Measurements from ENCODE around the gene LRIT2. TPM values are rescaled to one million over a fixed set of nuclear protein-coding genes. Genes with fewer than 3 reads are reported as not detected.

Gene LRIT2
- total RNA-seq, 1 experiment from 2014 or later: not detected

DNA sequence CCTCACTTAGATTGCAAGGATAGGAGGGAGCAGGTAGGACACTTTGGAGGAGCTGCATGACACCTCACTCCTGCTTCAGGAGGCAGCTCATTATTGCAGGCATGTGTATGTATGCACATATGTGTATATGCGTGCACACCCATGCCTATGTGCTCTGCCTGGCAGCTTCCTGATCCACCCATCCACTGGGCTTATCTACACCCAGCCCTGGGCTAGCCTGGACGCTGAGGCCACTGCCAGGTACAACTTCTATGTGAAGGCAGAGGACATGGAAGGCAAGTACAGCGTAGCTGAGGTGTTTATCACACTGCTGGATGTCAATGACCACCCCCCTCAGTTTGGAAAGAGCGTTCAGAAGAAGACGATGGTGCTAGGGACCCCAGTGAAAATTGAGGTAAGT lies 13.3 kb downstream of the LRIT2 start:
- no peak for DNase-seq
- intact Hi-C loops (cut with micrococcal nuclease): no loop called here
- TF ChIP-seq EZH2phosphoT487 (IDR thresholded peaks at IDR 0.05; ENCODE audit: borderline replicate concordance, low read length) (no peak), EZH2 (IDR thresholded peaks at IDR 0.05; ENCODE audit: low read length, unreplicated experiment) (no peak)
- TF ChIP-seq, protein P1, sequence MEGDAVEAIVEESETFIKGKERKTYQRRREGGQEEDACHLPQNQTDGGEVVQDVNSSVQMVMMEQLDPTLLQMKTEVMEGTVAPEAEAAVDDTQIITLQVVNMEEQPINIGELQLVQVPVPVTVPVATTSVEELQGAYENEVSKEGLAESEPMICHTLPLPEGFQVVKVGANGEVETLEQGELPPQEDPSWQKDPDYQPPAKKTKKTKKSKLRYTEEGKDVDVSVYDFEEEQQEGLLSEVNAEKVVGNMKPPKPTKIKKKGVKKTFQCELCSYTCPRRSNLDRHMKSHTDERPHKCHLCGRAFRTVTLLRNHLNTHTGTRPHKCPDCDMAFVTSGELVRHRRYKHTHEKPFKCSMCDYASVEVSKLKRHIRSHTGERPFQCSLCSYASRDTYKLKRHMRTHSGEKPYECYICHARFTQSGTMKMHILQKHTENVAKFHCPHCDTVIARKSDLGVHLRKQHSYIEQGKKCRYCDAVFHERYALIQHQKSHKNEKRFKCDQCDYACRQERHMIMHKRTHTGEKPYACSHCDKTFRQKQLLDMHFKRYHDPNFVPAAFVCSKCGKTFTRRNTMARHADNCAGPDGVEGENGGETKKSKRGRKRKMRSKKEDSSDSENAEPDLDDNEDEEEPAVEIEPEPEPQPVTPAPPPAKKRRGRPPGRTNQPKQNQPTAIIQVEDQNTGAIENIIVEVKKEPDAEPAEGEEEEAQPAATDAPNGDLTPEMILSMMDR (conservative IDR thresholded peaks at IDR 0.05; ENCODE audit: low read depth, low read length): no peak
- Histone ChIP-seq H4K20me1 (ENCODE audit: low read length) (no peaks in the 10 kb centered on the region), H3K27ac (ENCODE audit: low read length) (no peak overlapping the region), H2AFZ (ENCODE audit: low read length) (no peak overlapping the region), H3F3A (ENCODE audit: low read length, unreplicated experiment) (no peaks in the 10 kb centered on the region), H3K4me2 (ENCODE audit: low read length) (no peak overlapping the region), H3K4me1 (ENCODE audit: insufficient read depth, low read length) (no peaks in the 10 kb centered on the region), H3K9ac (ENCODE audit: low read length) (no peak overlapping the region), H3K9me2 (replicated peaks; ENCODE audit: low read length) (no peaks in the 10 kb centered on the region), H3K9me3 (ENCODE audit: low read length) (no peaks in the 10 kb centered on the region), H3K4me3 (ENCODE audit: low read length) (no peak overlapping the region), H3K36me3 (ENCODE audit: low read depth, low read length) (no peaks in the 10 kb centered on the region), H3K79me2 (ENCODE audit: low read length) (no peaks in the 10 kb centered on the region), H3K27me3 (ENCODE audit: low read length) (peaks cover 22% of the 10 kb centered on the region)
- ChIA-PET CTCF (no interaction called here), POLR2A (ENCODE audit: unreplicated experiment) (no interaction called here)
- no peak for ATAC-seq
- BruUV-seq (replicated peaks): no TSS peak

DNA sequence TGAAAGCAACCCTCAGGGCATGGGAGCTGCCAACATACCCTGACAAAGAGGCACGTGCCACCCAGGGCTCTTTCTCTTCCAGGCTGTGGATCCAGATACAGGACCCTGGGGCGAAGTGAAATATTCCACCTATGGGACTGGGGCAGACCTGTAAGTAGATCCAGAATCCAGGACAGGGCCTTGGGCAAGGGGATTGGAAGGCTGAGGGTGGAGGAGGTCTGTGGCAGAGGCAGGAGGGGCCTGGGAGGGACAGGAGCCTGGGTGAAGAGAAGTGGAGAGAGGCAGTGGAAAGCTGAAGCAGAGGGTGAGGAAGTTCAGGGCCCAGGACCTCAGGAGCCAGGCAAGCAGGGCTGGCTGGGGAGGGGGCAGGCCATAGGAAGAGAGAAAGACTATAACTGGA lies 13.8 kb downstream of the LRIT2 start:
- no peak overlapping the region for H3K9ac ChIP-seq (ENCODE audit: low read length)
- POLR2A ChIA-PET (ENCODE audit: unreplicated experiment): no interaction called here
- ATAC-seq (no peak), DNase-seq (no peak)
- no peak for TF ChIP-seq EZH2 (IDR thresholded peaks at IDR 0.05; ENCODE audit: low read length, unreplicated experiment)
- no peak for TF ChIP-seq EZH2phosphoT487 (IDR thresholded peaks at IDR 0.05; ENCODE audit: borderline replicate concordance, low read length)
- TF ChIP-seq, protein P1 (conservative IDR thresholded peaks at IDR 0.05; ENCODE audit: low read depth, low read length): no peak
- peaks cover 22% of the 10 kb centered on the region for H3K27me3 ChIP-seq (ENCODE audit: low read length)
- CTCF ChIA-PET: no interaction called here
- no peaks in the 10 kb centered on the region for H4K20me1 ChIP-seq (ENCODE audit: low read length)
- no peaks in the 10 kb centered on the region for H3K79me2 ChIP-seq (ENCODE audit: low read length)
- no peaks in the 10 kb centered on the region for H3K9me3 ChIP-seq (ENCODE audit: low read length)
- H3K4me2 ChIP-seq (ENCODE audit: low read length): no peak overlapping the region
- intact Hi-C loops (cut with micrococcal nuclease): no loop called here
- H3K36me3 ChIP-seq (ENCODE audit: low read depth, low read length): no peaks in the 10 kb centered on the region
- no peaks in the 10 kb centered on the region for H3F3A ChIP-seq (ENCODE audit: low read length, unreplicated experiment)
- no peaks in the 10 kb centered on the region for H3K9me2 ChIP-seq (replicated peaks; ENCODE audit: low read length)
- H2AFZ ChIP-seq (ENCODE audit: low read length): no peak overlapping the region
- no peaks in the 10 kb centered on the region for H3K4me1 ChIP-seq (ENCODE audit: insufficient read depth, low read length)
- no peak overlapping the region for H3K4me3 ChIP-seq (ENCODE audit: low read length)
- no peak overlapping the region for H3K27ac ChIP-seq (ENCODE audit: low read length)
- BruUV-seq (replicated peaks): no TSS peak

DNA sequence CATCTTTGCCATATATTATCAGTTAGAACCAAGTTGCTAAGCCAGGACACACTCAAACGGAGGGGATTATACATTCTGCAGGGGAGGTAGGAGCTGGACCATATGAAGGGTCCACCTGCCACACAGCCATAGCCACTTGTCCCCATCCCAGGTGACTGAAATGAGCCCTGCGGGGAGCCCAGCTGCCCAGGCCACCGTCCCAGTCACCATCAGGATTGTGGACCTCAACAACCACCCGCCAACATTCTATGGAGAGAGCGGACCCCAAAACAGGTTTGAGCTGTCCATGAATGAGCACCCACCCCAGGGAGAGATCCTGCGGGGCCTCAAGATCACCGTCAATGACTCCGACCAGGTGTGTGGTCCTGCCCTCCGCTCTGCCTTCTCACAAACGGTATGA lies 17.3 kb downstream of the LRIT2 start:
- no peaks in the 10 kb centered on the region for H3K9me2 ChIP-seq (replicated peaks; ENCODE audit: low read length)
- H3F3A ChIP-seq (ENCODE audit: low read length, unreplicated experiment): no peaks in the 10 kb centered on the region
- CTCF ChIA-PET: no interaction called here
- no peak overlapping the region for H2AFZ ChIP-seq (ENCODE audit: low read length)
- no peak overlapping the region for H3K4me3 ChIP-seq (ENCODE audit: low read length)
- H3K9me3 ChIP-seq (ENCODE audit: low read length): no peaks in the 10 kb centered on the region
- DNase-seq: no peak
- no TSS peak for BruUV-seq (replicated peaks)
- no peaks in the 10 kb centered on the region for H3K36me3 ChIP-seq (ENCODE audit: low read depth, low read length)
- no peaks in the 10 kb centered on the region for H3K79me2 ChIP-seq (ENCODE audit: low read length)
- no peaks in the 10 kb centered on the region for H4K20me1 ChIP-seq (ENCODE audit: low read length)
- no peak overlapping the region for H3K9ac ChIP-seq (ENCODE audit: low read length)
- no peaks in the 10 kb centered on the region for H3K4me1 ChIP-seq (ENCODE audit: insufficient read depth, low read length)
- intact Hi-C loops (cut with micrococcal nuclease): no loop called here
- no peak overlapping the region for H3K27ac ChIP-seq (ENCODE audit: low read length)
- no peak for ATAC-seq
- TF ChIP-seq, protein P1 (conservative IDR thresholded peaks at IDR 0.05; ENCODE audit: low read depth, low read length): no peak
- TF ChIP-seq EZH2 (IDR thresholded peaks at IDR 0.05; ENCODE audit: low read length, unreplicated experiment): no peak
- TF ChIP-seq EZH2phosphoT487 (IDR thresholded peaks at IDR 0.05; ENCODE audit: borderline replicate concordance, low read length): no peak
- peaks cover 22% of the 10 kb centered on the region for H3K27me3 ChIP-seq (ENCODE audit: low read length)
- POLR2A ChIA-PET (ENCODE audit: unreplicated experiment): no interaction called here
- H3K4me2 ChIP-seq (ENCODE audit: low read length): no peak overlapping the region

All from PC-3 (cell line).